GM19351 (cell line): ENCODE measurements around the gene SLC28A1.
"Not testable (repeated sequence)": the region's sequence is repeated elsewhere in the genome, so short reads cannot be mapped to it uniquely, and the experiment has no call there.

ENCODE experiments used
- ATAC-seq: cut with Tn5 transposase; IDR thresholded peaks from one replicate; pipeline ENCODE4 v1.9.1; 2021; ENCODE audit warnings: mild to moderate bottlenecking, moderate library complexity; ENCODE audit not compliant: unreplicated experiment

The SLC28A1 gene, protein sequence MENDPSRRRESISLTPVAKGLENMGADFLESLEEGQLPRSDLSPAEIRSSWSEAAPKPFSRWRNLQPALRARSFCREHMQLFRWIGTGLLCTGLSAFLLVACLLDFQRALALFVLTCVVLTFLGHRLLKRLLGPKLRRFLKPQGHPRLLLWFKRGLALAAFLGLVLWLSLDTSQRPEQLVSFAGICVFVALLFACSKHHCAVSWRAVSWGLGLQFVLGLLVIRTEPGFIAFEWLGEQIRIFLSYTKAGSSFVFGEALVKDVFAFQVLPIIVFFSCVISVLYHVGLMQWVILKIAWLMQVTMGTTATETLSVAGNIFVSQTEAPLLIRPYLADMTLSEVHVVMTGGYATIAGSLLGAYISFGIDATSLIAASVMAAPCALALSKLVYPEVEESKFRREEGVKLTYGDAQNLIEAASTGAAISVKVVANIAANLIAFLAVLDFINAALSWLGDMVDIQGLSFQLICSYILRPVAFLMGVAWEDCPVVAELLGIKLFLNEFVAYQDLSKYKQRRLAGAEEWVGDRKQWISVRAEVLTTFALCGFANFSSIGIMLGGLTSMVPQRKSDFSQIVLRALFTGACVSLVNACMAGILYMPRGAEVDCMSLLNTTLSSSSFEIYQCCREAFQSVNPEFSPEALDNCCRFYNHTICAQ

GRCh38 chr15:84883916-84884781, at the start of gene SLC28A1:
SLC28A1 (plus strand) TSS chr15:84884662; CDS start chr15:84887761, 3,099 bp downstream.
- ATAC-seq: no peak

DNA sequence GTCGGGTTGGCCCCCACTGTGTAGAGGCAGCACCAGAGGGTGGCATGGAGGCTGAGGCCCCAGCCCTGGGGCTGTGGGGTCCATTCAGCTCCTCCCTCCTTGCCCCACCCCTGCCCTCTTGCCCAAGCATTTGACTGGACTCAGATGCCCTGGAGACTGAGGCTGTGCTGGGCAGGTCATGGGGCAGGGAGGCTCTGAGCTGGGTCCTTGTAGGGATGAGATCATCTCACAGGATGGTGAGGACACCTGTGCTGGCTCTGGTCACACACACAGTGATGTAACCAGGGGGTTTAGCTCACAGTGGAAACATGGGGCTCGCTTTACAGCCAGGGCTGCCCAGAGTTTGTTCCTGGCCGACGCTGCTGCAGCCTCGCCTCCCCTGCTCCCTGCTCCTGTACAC, 49.5 kb upstream of the SLC28A1 start:
- ATAC-seq: no peak

DNA sequence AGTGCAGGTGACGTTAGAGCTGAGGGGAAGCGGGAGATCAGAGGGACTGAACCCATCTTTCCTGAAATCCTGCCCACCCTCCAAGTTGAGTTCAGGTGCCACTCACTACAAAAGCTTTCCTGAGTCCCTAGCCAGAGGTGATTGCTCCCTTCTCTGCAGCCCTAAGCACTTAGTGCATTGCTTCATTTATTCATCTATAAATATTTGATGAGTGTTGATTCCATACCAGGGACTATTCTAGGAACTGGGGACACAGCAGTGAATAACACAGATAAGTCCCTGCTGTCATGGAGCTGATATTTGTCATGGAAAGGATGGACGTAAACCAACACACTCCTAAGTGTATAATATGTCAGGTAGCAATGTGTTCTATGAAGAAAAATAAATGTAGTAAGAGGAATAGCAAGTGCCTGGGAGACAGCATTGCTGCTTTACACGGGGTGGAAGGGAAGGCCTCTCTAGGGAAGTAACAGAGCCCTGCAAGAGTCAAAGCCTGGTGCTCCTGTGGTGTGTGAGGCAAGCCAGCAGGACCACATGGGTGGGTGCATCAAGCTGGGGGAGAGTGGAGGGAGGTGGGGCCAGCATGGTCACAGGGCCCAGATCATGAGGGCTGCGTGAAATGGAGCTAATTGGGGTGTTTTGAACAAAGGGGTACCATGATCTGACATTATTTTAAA, 48.7 kb upstream of the SLC28A1 start:
- no peak for ATAC-seq

GRCh38 chr15:84836844-84837243, 47.6 kb upstream of the SLC28A1 start:
- ATAC-seq: no peak

DNA sequence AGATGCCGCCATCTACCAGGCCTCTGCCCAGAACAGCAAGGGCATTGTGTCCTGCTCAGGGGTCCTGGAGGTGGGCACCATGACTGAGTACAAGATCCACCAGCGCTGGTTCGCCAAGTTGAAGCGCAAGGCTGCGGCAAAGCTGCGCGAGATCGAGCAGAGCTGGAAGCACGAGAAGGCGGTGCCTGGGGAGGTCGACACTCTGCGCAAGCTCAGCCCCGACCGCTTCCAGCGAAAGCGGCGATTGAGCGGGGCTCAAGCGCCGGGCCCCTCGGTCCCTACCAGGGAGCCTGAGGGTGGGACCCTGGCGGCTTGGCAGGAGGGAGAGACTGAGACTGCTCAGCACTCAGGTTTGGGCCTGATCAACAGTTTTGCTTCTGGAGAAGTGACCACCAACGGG, 44.7 kb upstream of the SLC28A1 start:
- no peak for ATAC-seq

- ATAC-seq: no peak
Observed at GRCh38 chr15:84840255-84840654, 44.2 kb upstream of the SLC28A1 start.

DNA sequence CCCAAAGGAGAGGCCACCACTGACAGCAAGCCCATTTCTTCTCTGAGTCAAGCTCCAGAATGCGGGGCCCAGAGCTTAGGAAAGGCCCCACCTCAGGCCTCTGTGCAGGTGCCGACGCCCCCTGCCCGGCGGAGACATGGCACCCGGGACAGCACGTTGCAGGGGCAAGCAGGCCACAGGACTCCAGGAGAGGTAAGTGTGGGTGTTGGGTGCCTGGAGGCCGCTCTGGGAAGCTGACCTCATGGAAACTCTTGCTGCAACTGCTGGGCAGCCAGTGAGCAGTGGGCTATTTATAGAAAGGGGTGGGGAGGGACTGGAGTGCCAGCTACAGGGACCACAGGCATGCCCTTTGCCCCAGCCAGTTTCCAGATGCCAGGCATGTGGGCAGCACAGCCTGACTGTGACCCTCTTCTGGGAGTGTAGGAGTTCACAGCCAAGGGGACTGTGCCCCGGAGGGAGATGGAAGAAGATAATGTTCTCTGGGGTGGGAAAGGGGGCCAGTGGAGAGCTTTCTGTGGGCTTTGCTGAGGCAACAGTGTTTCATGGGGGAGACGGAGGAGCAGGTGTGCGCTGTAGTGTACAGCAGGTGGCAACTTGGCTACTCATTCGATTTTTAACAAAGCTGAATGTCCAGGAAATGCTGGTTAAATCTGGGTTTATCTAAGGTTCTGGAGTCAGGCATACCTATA, 43.6 kb upstream of the SLC28A1 start:
- no peak for ATAC-seq

GRCh38 chr15:84842781-84843180, 41.7 kb upstream of the SLC28A1 start:
- ATAC-seq: no peak

DNA sequence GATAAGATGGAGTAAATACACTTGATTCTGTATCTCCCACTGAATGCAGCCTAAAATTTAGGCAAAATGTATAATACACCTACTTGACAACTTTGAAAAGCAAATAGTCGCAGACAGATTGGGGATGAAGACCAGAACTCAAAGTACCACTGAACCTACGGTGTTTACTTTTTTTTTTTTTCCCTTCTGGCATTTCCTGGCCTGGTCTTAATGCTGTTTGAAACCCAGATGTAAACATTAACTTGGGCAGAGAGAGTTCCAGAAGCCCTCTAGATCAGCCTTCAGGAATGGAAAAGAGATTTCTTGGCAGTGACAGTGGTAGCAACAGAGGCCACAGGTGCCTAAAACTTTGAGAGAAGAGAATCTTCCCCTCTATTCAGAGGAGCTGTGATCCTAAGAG, 39.5 kb upstream of the SLC28A1 start:
- no peak for ATAC-seq

DNA sequence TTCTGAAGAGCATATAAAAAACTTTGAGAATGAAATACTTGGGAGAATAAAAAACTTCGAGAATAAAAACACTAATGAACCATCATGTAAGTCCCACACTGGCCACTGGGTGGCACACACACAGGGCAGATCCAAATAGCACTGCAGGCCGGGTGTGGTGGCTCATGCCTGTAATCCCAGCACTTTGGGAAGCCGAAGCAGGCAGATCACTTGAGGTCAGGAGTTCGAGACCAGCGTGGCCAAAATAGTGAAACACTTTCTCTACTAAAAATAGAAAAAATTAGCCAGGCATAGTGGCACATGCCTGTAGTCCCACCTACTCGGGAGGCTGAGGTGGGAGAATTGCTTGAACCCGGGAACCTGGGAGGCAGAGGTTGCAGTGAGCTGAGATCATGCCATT, 38.8 kb upstream of the SLC28A1 start:
- ATAC-seq: not testable (repeated sequence)

GRCh38 chr15:84846269-84846668, 38.2 kb upstream of the SLC28A1 start:
- no peak for ATAC-seq

DNA sequence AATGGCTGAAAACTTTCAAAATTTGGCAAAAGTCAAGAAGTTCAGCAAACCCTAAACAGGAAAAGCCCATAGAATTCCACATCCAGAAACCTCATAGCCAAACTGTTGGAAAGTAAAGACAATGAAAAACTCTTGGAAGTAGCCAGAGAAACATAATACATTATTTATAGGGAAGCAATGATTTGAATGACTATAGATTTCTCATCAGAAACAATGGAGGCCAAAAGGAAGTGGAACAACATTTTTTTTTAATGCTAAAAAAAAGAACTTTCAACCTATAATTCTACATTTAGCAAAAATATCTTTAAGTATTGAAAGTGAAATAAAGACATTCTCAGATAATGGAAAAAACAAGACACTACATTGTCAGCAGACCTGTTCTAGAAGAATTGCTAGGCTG, 37.1 kb upstream of the SLC28A1 start:
- ATAC-seq: no peak

GRCh38 chr15:84852212-84852611, 32.2 kb upstream of the SLC28A1 start:
- no peak for ATAC-seq

- ATAC-seq: no peak
Observed at GRCh38 chr15:84855136-84855535, 29.3 kb upstream of the SLC28A1 start.

DNA sequence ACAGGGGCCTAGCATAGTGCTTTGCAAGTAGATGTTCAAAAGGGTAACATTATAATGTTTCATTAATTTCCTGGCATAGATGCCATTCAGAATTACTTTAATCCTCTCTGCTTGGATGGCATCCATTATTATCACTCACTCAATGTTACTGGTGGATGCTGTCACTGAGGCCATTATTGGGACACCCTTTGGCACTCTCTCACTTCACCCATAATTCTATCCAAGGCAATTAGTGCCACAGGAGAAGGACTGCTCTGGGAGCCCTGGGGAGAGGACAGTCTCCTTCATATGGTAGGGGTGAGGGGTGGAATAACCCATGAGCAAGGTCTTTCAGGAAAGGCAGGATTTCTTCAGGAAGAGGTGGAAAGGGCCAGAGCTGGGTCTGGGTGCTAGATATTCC, 28.7 kb upstream of the SLC28A1 start:
- no peak for ATAC-seq

- no peak for ATAC-seq
Observed at GRCh38 chr15:84856731-84857417, 27.6 kb upstream of the SLC28A1 start.

GRCh38 chr15:84857418-84858004, 27.0 kb upstream of the SLC28A1 start:
- ATAC-seq: no peak

- no peak for ATAC-seq
Observed at GRCh38 chr15:84858231-84858630, 26.2 kb upstream of the SLC28A1 start.

DNA sequence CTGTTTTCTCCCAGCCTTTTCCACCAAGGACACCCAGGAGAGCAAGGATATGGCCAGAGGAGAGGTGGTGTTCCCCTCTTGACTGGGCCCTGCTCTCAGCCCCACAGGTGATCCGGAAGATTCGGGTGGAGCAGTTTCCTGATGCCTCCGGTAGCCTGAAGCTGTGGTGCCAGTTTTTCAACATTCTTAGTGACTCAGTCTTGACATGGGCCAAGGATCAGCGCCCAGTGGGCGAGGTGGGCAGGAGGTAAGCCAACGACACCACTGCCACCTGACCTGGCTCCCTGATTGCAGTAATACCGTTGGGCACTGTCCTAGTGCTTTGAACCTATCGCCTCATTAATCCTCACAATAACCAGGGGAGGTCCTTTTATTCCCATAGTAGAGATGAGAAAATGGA, 25.3 kb upstream of the SLC28A1 start:
- no peak for ATAC-seq
